HepG2 (cell line): ENCODE results near the gene ABCB11. TPM values are rescaled to one million over a fixed set of nuclear protein-coding genes. Genes with fewer than 3 reads are reported as not detected.

Source experiments
- ATAC-seq: fragments of 200-7000 bp; cut with Tn5 transposase; 3 replicates; pipeline ENCODE4 v1.9.1; 2020; ENCODE audit warnings: mild to moderate bottlenecking, moderate library complexity
- BruUV-seq: library from RNA; stranded (reverse); fragments of 400-500 nt; replicated peaks from 2 replicates; lab custom pipeline; 2021; lab: Mats Ljungman, UMichigan
- CTCF ChIA-PET: fragments of 300-600 bp; formaldehyde crosslinking; extraction: SDS; loops from one replicate; lab custom pipeline; 2021; ENCODE audit warnings: low total read pairs, inconsistent platforms, low intra/inter-chr PET ratio; lab: Yijun Ruan, JAX
- POLR2A ChIA-PET: fragments of 350-600 bp; sonication (Branson Sonifier 250); formaldehyde crosslinking; loops from one replicate; lab custom pipeline; 2020; ENCODE audit warnings: antibody characterized with exemption, inconsistent platforms; lab: Yijun Ruan, JAX
- DNase-seq: peaks from one replicate; pipeline ENCODE4 v3.0.0-alpha.2; 2015; ENCODE audit warnings: low spot score
- FAIRE-seq: peaks from 3 replicates; lab custom pipeline; 2011; peaks lifted over from hg19 to GRCh38; lab: Jason Lieb, UNC
- H2AFZ ChIP-seq: one replicate; pipeline ENCODE4 v1.6.1; 2011; ENCODE audit warnings: low read length, inconsistent platforms
- H3K27ac ChIP-seq: fragments of 300-600 bp; 3 replicates; pipeline ENCODE4 v1.8.0; 2011; ENCODE audit warnings: mixed run types, mild to moderate bottlenecking, mixed read lengths, low read length, inconsistent platforms; ENCODE audit not compliant: insufficient read depth; ENCODE audit errors: extremely low read length
- H3K27me3 ChIP-seq, 2 experiments: fragments of 200-600 bp in 1 of 2; 2 replicates in 1 of 2; 3 replicates in 1 of 2; pipeline versions ENCODE4 v1.6.0 to v1.8.0; 2011; ENCODE audit warnings: low read length in 2 of 2, mild to moderate bottlenecking in 2 of 2, moderate library complexity in 2 of 2, inconsistent platforms in 1 of 2; ENCODE audit not compliant: insufficient read depth in 2 of 2, control insufficient read depth in 1 of 2
- H3K36me3 ChIP-seq, 2 experiments: fragments of 200-600 bp in 1 of 2; replicated peaks in 1 of 2; 2 replicates in 1 of 2; 3 replicates in 1 of 2; pipeline versions ENCODE4 v1.5.1 to v1.8.0; 2011; ENCODE audit warnings: low read length in 2 of 2, inconsistent platforms in 1 of 2; ENCODE audit not compliant: insufficient read depth in 2 of 2, control insufficient read depth in 1 of 2
- H3K4me1 ChIP-seq: 2 replicates; pipeline ENCODE4 v1.5.1; 2012; ENCODE audit warnings: low read length, inconsistent platforms; ENCODE audit not compliant: insufficient read depth
- H3K4me2 ChIP-seq: 2 replicates; pipeline ENCODE4 v1.6.0; 2011; ENCODE audit warnings: low read depth, low read length, inconsistent platforms
- H3K4me3 ChIP-seq, 3 experiments: fragments of 200-600 bp in 1 of 3; sonication (generic), shearing (Covaris generic) in 1 of 3; replicated peaks in 1 of 3; 2 replicates each; pipeline ENCODE4 v1.5.1; 2011 to 2016; ENCODE audit warnings: low read length in 3 of 3, inconsistent platforms in 2 of 3, low read depth in 2 of 3, mild to moderate bottlenecking in 2 of 3, control low read depth in 1 of 3, mixed read lengths in 1 of 3; ENCODE audit not compliant: insufficient read depth in 1 of 3
- H3K79me2 ChIP-seq: one replicate; pipeline ENCODE4 v1.6.1; 2011; ENCODE audit warnings: low read length, inconsistent platforms; ENCODE audit not compliant: insufficient read depth
- H3K9ac ChIP-seq: 2 replicates; pipeline ENCODE4 v1.6.0; 2011; ENCODE audit warnings: mild to moderate bottlenecking, low read depth, low read length, inconsistent platforms; ENCODE audit not compliant: insufficient read depth
- H3K9me3 ChIP-seq: 2 replicates; pipeline ENCODE4 v1.5.1; 2012; ENCODE audit warnings: mild to moderate bottlenecking, low read length
- H4K20me1 ChIP-seq: 2 replicates; pipeline ENCODE4 v1.6.0; 2011; ENCODE audit warnings: inconsistent platforms, mild to moderate bottlenecking, low read length, moderate library complexity; ENCODE audit not compliant: insufficient read depth
- MAFF ChIP-seq: IDR thresholded peaks from 2 replicates; pipeline ENCODE4 v1.6.1; 2011; ENCODE audit warnings: low read depth, low read length, improper control_type of control experiment
- MAFK ChIP-seq, 2 experiments: IDR thresholded peaks in 1 of 2; conservative IDR thresholded peaks in 1 of 2; 2 replicates each; pipeline ENCODE4 v1.6.1; 2011; ENCODE audit warnings: improper control_type of control experiment in 2 of 2, low read length in 2 of 2
- SMYD3 ChIP-seq: sonication (generic); formaldehyde crosslinking; IDR thresholded peaks from 2 replicates; pipeline ENCODE4 v1.8.1; 2023; ENCODE audit warnings: mild to moderate bottlenecking, missing genetic modification reagents
- SPEN ChIP-seq: sonication (generic); formaldehyde crosslinking; IDR thresholded peaks from 2 replicates; pipeline ENCODE4 v1.5.1; 2020; ENCODE audit warnings: low read depth, mild to moderate bottlenecking, missing genetic modification reagents
- SRSF4 ChIP-seq: fragments of 200-400 bp; formaldehyde crosslinking; IDR thresholded peaks from one replicate; pipeline ENCODE4 v1.6.1; 2018; ENCODE audit warnings: mild to moderate bottlenecking, low read depth, low read length, moderate library complexity; ENCODE audit not compliant: poor library complexity, severe bottlenecking
- ZNF547 ChIP-seq: sonication (generic); formaldehyde crosslinking; IDR thresholded peaks from 2 replicates; pipeline ENCODE4 v1.5.1; 2020; ENCODE audit warnings: mild to moderate bottlenecking, missing genetic modification reagents
- ZSCAN21 ChIP-seq: sonication (generic); formaldehyde crosslinking; IDR thresholded peaks from 2 replicates; pipeline ENCODE4 v1.8.0; 2022; ENCODE audit warnings: mild to moderate bottlenecking, missing genetic modification reagents, moderate library complexity, borderline replicate concordance
- WGBS: methylation state at CpG from one replicate; pipeline ENCODE4 v1.1.6; 2017; ENCODE audit warnings: low lambda C conversion rate; 5-methylcytosine and 5-hydroxymethylcytosine counted together
- in situ Hi-C: cut with HindIII; loops from 2 replicates; pipeline ENCODE4 v1.10.0; 2017; ENCODE audit warnings: low pct_unique_long_range_greater_than_20kb; ENCODE audit not compliant: extremely low pct_ligation_motif_present
- intact Hi-C: fragments of 100-400 bp; cut with micrococcal nuclease; formaldehyde crosslinking; loops from one replicate; pipeline ENCODE4 v1.10.0; 2022; ENCODE audit not compliant: unreplicated experiment
- polyA plus RNA-seq, 8 experiments: library from polyadenylated mRNA; depleted of rRNA in 3 of 8; stranded (reverse) in 7 of 8; unstranded in 1 of 8; fragments of >200 nt; fragmentation: Illumina TruSeq in 4 of 8; extraction: Trizol in 4 of 8; gene quantifications; 2 replicates each; pipeline versions ENCODE4 v1.2.1 to v1.2.3, GENCODE V29; 2011 to 2016; ENCODE audit warnings: low read depth in 4 of 8, missing spikeins in 1 of 8, mixed read lengths in 1 of 8; ENCODE audit not compliant: insufficient read depth in 1 of 8
- total RNA-seq, 5 experiments: library from RNA; depleted of rRNA; stranded (reverse); fragments of >200 nt; fragmentation: Illumina TruSeq; extraction: Trizol; gene quantifications; 2 replicates each; pipeline ENCODE4 v1.2.3, GENCODE V29; 2016; ENCODE audit warnings: low read depth in 1 of 5
- TF ChIP-seq, protein P1 (sequence below): IDR thresholded peaks from 2 replicates; pipeline ENCODE4 v1.6.1; 2012; ENCODE audit warnings: inconsistent platforms

ABCB11 gene
- total and polyA plus RNA-seq, 2 of the 13 experiments (the other 11 are each of a cell fraction or from before 2014, with no cell fraction given): not detected

DNA sequence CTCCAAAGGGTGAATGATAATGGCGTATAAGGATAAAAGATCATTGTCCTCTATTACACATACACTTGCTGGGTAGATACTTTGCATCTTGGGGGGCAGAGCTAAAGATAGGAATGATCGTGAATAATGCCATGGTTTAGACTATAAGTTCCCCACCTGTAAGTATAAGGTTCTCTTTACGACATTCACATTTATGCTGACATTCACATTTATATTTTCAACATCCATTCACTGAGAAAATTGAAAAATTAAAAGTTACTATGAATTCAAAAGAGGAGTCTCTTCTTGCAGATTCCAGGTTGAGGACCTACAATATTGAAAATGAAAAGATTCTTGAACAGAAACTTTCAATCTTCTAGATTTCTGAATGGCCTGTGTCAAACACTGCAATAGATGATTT lies 138.8 kb downstream of the ABCB11 start:
- Histone ChIP-seq H3K36me3 (peaks cover 0 to 6% of the 10 kb centered on the region in 2 experiments; a peak in 4 of 5 replicates), H4K20me1 (no peaks in the 10 kb centered on the region), H3K27me3 (peaks cover 0 to 5% of the 10 kb centered on the region in 2 experiments; a peak in 2 of 5 replicates), H2AFZ (no peak overlapping the region), H3K27ac (no peak overlapping the region), H3K9me3 (no peaks in the 10 kb centered on the region), H3K79me2 (peaks cover 10% of the 10 kb centered on the region), H3K4me1 (peaks cover 18% of the 10 kb centered on the region), H3K4me3 (no peak overlapping the region), H3K4me2 (no peak overlapping the region)
- no TSS peak for BruUV-seq
- DNase-seq (no peak), FAIRE-seq (no peak), ATAC-seq (no peak)
- intact Hi-C loops (no loop called here), in situ Hi-C loops (no loop called here)
- 11% methylated on average over 3 of the region's 3 CpGs for WGBS
- CTCF ChIA-PET: no interaction called here
- TF ChIP-seq SMYD3 (CRISPR knock-in tag) (no peak), MAFK (conservative IDR thresholded peaks at IDR 0.05 in 1 of 2, IDR thresholded peaks at IDR 0.05 in 1 of 2; ENCODE audit: low read length in 2 of 2) (peak; percentile 71 to 79; a peak in 3 of 4 replicates), SPEN (no peak), SRSF4 (no peak), MAFF (peak; percentile 67), ZSCAN21 (CRISPR knock-in tag) (no peak), ZNF547 (CRISPR knock-in tag) (no peak)
- TF ChIP-seq, protein P1, sequence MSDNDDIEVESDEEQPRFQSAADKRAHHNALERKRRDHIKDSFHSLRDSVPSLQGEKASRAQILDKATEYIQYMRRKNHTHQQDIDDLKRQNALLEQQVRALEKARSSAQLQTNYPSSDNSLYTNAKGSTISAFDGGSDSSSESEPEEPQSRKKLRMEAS: no peak
- TF ChIP-seq, all 625 proteins: peak for 2
- POLR2A ChIA-PET: no interaction called here
- no peak overlapping the region for H3K9ac ChIP-seq
